Vagina (tissue), 2 donors: Measurements from ENCODE around the gene PRR11. TPM values are rescaled to one million over a fixed set of nuclear protein-coding genes. Genes with fewer than 3 reads are reported as not detected.
"Not testable (repeated sequence)": the region's sequence is repeated elsewhere in the genome, so short reads cannot be mapped to it uniquely, and the experiment has no call there.

Experiments
- DNase-seq, 2 donors: peaks; one replicate each; pipeline ENCODE4 v3.0.0-alpha.2; 2017; ENCODE audit errors: extremely low spot score in 2 of 2
- H3K27ac ChIP-seq: fragments of 200-600 bp; sonication (generic); one replicate; pipeline ENCODE4 v1.5.1; 2019
- H3K27me3 ChIP-seq: fragments of 200-600 bp; sonication (generic); one replicate; pipeline ENCODE4 v1.5.1; 2019
- H3K36me3 ChIP-seq, 2 donors: fragments of 200-600 bp; sonication (generic); one replicate each; pipeline ENCODE4 v1.5.1; 2017 to 2019
- H3K4me1 ChIP-seq: fragments of 200-600 bp; sonication (generic); one replicate; pipeline ENCODE4 v1.5.1; 2019
- H3K4me3 ChIP-seq, 2 donors: fragments of 200-600 bp; sonication (generic); 1 replicate in 1 of 2; 2 replicates in 1 of 2; pipeline ENCODE4 v1.5.1; 2016 to 2019
- H3K9me3 ChIP-seq: fragments of 200-600 bp; sonication (generic); one replicate; pipeline ENCODE4 v1.5.1; 2019
- POLR2A ChIP-seq, 2 donors: fragments of 450-650 bp; IDR thresholded peaks; one replicate each; pipeline ENCODE4 v1.6.1; 2017; ENCODE audit warnings: antibody characterized with exemption in 2 of 2, mild to moderate bottlenecking in 2 of 2, moderate library complexity in 2 of 2
- POLR2AphosphoS5 ChIP-seq, 2 donors: sonication (generic); formaldehyde crosslinking; IDR thresholded peaks; one replicate each; pipeline ENCODE4 v1.9.0; 2017; ENCODE audit warnings: antibody characterized with exemption in 2 of 2, mild to moderate bottlenecking in 2 of 2, low read depth in 1 of 2; ENCODE audit not compliant: insufficient read depth in 1 of 2
- intact Hi-C: fragments of 100-400 bp; cut with DNase I; formaldehyde crosslinking; loops from one replicate; pipeline ENCODE4 v1.15.1; 2023
- total RNA-seq: library from RNA; depleted of rRNA; stranded (reverse); fragments of >200 nt; gene quantifications from one replicate; pipeline ENCODE4 v1.2.3, GENCODE V29; 2016
- TF ChIP-seq, protein P1 (sequence below), 3 experiments: fragments of 450-650 bp in 2 of 3; fragments of 200-600 bp in 1 of 3; sonication (generic) in 1 of 3; IDR thresholded peaks; one replicate each; pipeline ENCODE4 v1.5.1; 2017 to 2019; ENCODE audit warnings: antibody characterized with exemption in 3 of 3, mild to moderate bottlenecking in 2 of 3, moderate library complexity in 2 of 3

Gene PRR11
- total RNA-seq, 1 donor from 2014 or later: 7.9 TPM

DNA sequence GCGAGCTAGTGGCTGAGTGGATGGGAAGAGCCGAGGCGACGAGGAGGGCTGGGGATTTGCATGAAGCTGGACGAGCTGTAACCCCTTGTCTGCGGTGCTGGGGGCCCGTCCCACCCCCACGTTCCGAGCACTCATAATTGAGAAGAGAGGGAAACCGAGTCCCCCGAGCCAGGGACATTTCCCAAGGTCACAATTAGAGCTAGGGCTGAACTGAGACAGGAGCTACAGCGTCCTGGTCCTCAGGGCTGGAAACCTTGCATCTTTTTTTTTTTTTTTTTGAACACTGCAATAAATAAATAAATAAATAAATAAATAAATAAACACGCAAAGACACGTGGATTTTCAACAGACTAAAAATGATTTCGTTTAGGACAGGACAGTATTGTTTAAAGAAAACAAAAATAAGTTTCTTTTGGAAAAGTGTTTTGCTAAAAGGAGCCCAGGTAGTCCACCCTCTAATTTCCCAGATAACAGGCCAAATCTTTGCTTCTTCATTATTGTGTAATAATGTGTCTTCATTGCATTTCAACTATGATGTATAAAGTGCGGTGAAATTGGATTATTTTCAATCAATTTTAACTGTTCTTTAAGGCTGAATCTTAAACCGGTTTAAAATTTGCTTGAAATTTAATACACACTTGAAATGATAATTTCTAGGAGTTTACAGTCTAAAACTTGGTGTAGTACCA, 65.8 kb downstream of the PRR11 start:
- TF ChIP-seq, protein P1, sequence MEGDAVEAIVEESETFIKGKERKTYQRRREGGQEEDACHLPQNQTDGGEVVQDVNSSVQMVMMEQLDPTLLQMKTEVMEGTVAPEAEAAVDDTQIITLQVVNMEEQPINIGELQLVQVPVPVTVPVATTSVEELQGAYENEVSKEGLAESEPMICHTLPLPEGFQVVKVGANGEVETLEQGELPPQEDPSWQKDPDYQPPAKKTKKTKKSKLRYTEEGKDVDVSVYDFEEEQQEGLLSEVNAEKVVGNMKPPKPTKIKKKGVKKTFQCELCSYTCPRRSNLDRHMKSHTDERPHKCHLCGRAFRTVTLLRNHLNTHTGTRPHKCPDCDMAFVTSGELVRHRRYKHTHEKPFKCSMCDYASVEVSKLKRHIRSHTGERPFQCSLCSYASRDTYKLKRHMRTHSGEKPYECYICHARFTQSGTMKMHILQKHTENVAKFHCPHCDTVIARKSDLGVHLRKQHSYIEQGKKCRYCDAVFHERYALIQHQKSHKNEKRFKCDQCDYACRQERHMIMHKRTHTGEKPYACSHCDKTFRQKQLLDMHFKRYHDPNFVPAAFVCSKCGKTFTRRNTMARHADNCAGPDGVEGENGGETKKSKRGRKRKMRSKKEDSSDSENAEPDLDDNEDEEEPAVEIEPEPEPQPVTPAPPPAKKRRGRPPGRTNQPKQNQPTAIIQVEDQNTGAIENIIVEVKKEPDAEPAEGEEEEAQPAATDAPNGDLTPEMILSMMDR (IDR thresholded peaks at IDR 0.05): no peak
- TF ChIP-seq POLR2A (IDR thresholded peaks at IDR 0.05) (no peak), POLR2AphosphoS5 (IDR thresholded peaks at IDR 0.05; ENCODE audit: insufficient read depth in 1 of 2, low read depth in 1 of 2) (no peak)
- Histone ChIP-seq H3K27me3 (no peaks in the 10 kb centered on the region), H3K9me3 (no peaks in the 10 kb centered on the region), H3K4me1 (peaks cover 18% of the 10 kb centered on the region), H3K27ac (peak overlapping the region; percentile 74), H3K4me3 (peak overlapping the region; percentile 76 to 83), H3K36me3 (no peaks in the 10 kb centered on the region)
- intact Hi-C loops: no loop called here
- no peak for DNase-seq

DNA sequence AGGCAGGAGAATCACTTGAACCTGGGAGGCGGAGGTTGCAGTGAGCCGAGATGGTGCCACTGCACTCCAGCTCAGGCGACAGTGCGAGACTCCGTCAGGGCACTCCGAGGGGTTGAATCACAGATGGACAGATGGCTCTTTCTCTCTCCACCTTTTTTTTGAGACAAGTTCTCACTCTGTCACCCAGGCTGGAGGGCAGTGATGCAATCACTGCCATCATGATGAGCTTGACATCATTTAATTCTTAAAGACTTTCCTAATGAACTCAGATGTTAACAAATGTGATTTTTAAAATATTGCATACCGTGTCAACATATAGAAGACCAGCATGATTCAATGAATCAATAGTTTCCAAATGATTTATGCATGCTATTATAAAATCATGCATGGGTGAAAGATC, 68.3 kb downstream of the PRR11 start:
- TF ChIP-seq POLR2A (IDR thresholded peaks at IDR 0.05): no peak
- TF ChIP-seq POLR2AphosphoS5 (IDR thresholded peaks at IDR 0.05; ENCODE audit: insufficient read depth in 1 of 2, low read depth in 1 of 2): no peak
- TF ChIP-seq, protein P1 (IDR thresholded peaks at IDR 0.05): no peak
- intact Hi-C loops: no loop called here
- no peak for DNase-seq
- H3K9me3 ChIP-seq: no peaks in the 10 kb centered on the region
- H3K27ac ChIP-seq: no peak overlapping the region
- peaks cover 18% of the 10 kb centered on the region for H3K4me1 ChIP-seq
- no peaks in the 10 kb centered on the region for H3K36me3 ChIP-seq
- no peaks in the 10 kb centered on the region for H3K27me3 ChIP-seq
- H3K4me3 ChIP-seq: no peak overlapping the region

DNA sequence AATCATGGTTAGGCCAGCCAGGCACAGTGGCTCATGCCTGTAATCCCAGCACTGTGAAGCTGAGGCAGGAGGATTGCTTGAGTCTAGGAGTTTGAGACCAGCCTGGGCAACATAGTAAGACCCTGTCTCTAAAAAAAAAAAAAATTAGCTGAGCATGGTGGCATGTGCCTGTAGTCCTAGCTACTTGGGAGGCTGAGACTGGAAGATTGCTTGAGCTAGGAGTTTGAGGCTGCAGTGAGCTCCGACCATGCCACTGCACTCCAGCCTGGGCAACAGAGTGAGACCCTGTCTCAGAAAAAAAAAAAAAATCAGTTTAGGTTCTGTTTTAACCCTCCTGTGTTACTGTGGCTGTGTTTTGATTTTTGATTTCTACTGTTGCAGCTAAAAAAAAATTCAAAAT, 73.0 kb downstream of the PRR11 start:
- H3K9me3 ChIP-seq, H3K36me3 ChIP-seq, intact Hi-C loops, H3K4me1 ChIP-seq, H3K27ac ChIP-seq, DNase-seq, H3K4me3 ChIP-seq, H3K27me3 ChIP-seq: not testable (repeated sequence)

DNA sequence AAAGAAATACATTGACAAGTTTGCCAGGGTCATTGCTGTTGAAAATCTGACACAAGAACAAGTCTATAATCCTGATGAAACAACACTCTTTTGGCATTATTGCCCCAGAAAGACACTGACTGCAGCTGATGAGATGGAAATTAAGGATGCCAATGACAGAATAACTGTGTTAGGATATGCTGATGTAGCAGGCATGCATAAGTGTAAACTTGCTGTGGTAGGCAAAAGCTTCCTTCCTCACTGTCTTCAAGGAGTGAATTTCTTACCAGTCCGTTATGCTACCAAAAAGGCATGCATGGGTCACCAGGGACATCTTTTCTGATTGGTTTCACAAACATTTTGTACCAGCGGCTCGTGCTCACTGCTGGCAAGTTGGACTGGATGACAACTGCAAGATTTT, 75.2 kb downstream of the PRR11 start:
- H3K27ac ChIP-seq: no peak overlapping the region
- TF ChIP-seq, protein P1 (IDR thresholded peaks at IDR 0.05): no peak
- no peak for TF ChIP-seq POLR2A (IDR thresholded peaks at IDR 0.05)
- TF ChIP-seq POLR2AphosphoS5 (IDR thresholded peaks at IDR 0.05; ENCODE audit: insufficient read depth in 1 of 2, low read depth in 1 of 2): no peak
- no peaks in the 10 kb centered on the region for H3K4me1 ChIP-seq
- no peak for DNase-seq
- intact Hi-C loops: loop anchor here (5.0 kb wide), 1 partner anchor 427 kb away; no protein-coding TSS in a partner anchor
- no peaks in the 10 kb centered on the region for H3K27me3 ChIP-seq
- no peak overlapping the region for H3K4me3 ChIP-seq
- no peaks in the 10 kb centered on the region for H3K9me3 ChIP-seq
- H3K36me3 ChIP-seq: no peaks in the 10 kb centered on the region

DNA sequence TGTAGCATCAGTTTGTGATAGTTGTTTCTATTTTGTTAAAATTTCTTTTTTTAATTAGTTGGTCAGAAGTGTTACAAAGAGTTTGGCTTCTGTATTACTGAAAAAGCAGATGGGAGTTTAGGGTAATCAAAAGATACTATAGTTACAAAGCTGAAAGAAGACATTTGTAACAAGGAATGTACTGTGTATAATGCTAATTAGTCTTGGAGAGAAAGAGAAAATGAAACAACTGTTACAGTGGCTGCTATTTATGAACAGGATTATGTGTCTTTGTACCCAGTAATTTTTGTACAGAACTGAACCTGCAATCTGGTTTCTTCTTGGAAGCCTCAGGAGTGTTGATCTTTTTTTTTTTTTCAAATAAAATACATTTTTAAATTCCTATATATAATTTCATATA, 79.1 kb downstream of the PRR11 start:
- Histone ChIP-seq H3K27ac (no peak overlapping the region), H3K9me3 (no peaks in the 10 kb centered on the region), H3K36me3 (no peaks in the 10 kb centered on the region), H3K27me3 (no peaks in the 10 kb centered on the region), H3K4me3 (no peak overlapping the region), H3K4me1 (no peaks in the 10 kb centered on the region)
- intact Hi-C loops: loop anchor here (5.0 kb wide), 1 partner anchor 423 kb away; no protein-coding TSS in a partner anchor
- DNase-seq: no peak
- TF ChIP-seq, protein P1 (IDR thresholded peaks at IDR 0.05): no peak
- TF ChIP-seq POLR2A (IDR thresholded peaks at IDR 0.05): no peak
- TF ChIP-seq POLR2AphosphoS5 (IDR thresholded peaks at IDR 0.05; ENCODE audit: insufficient read depth in 1 of 2, low read depth in 1 of 2): no peak
